GM23338 (cell line): ENCODE results near the gene ZNF148.

Experiments used
- EZH2 ChIP-seq: fragments of 200-600 bp; sonication (generic); IDR thresholded peaks from one replicate; pipeline ENCODE4 v1.8.0; 2017; ENCODE audit warnings: antibody characterized with exemption, mild to moderate bottlenecking, low read depth; ENCODE audit not compliant: unreplicated experiment
- JUNB ChIP-seq: IDR thresholded peaks from one replicate; pipeline ENCODE4 v1.6.1; 2016; ENCODE audit warnings: antibody characterized with exemption; ENCODE audit not compliant: unreplicated experiment
- TF ChIP-seq, protein P1 (sequence below): IDR thresholded peaks from one replicate; pipeline ENCODE4 v1.6.1; 2018; ENCODE audit warnings: antibody characterized with exemption; ENCODE audit not compliant: unreplicated experiment
- TF ChIP-seq, protein P2 (sequence below), 2 experiments: fragments of 200-600 bp in 1 of 2; sonication (generic) in 1 of 2; conservative IDR thresholded peaks; 2 replicates each; pipeline versions ENCODE4 v1.5.1 to v1.6.1; 2016 to 2017; ENCODE audit warnings: antibody characterized with exemption in 2 of 2, low read depth in 2 of 2, mild to moderate bottlenecking in 2 of 2, moderate library complexity in 1 of 2

DNA sequence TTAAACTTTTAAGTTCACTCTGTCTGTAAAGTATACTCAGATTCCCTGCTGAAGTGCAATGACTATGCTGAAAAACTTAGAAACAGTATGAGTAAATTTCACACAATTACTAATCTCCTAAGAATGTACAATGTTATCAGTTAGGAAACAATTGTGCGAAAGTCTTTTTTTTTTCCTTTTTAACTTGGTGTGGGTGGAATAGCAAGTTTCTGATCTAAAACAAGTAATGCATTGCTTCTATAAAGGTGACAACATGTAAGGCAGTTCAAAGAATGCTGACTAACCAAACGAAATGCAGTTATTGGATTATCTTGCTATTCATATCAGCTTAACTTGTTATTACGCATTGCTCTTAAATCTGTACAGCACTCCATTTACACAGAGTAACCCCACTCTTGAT lies 143.2 kb downstream of the ZNF148 start:
- TF ChIP-seq, protein P1, sequence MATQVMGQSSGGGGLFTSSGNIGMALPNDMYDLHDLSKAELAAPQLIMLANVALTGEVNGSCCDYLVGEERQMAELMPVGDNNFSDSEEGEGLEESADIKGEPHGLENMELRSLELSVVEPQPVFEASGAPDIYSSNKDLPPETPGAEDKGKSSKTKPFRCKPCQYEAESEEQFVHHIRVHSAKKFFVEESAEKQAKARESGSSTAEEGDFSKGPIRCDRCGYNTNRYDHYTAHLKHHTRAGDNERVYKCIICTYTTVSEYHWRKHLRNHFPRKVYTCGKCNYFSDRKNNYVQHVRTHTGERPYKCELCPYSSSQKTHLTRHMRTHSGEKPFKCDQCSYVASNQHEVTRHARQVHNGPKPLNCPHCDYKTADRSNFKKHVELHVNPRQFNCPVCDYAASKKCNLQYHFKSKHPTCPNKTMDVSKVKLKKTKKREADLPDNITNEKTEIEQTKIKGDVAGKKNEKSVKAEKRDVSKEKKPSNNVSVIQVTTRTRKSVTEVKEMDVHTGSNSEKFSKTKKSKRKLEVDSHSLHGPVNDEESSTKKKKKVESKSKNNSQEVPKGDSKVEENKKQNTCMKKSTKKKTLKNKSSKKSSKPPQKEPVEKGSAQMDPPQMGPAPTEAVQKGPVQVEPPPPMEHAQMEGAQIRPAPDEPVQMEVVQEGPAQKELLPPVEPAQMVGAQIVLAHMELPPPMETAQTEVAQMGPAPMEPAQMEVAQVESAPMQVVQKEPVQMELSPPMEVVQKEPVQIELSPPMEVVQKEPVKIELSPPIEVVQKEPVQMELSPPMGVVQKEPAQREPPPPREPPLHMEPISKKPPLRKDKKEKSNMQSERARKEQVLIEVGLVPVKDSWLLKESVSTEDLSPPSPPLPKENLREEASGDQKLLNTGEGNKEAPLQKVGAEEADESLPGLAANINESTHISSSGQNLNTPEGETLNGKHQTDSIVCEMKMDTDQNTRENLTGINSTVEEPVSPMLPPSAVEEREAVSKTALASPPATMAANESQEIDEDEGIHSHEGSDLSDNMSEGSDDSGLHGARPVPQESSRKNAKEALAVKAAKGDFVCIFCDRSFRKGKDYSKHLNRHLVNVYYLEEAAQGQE, result no peak
- TF ChIP-seq, protein P2, sequence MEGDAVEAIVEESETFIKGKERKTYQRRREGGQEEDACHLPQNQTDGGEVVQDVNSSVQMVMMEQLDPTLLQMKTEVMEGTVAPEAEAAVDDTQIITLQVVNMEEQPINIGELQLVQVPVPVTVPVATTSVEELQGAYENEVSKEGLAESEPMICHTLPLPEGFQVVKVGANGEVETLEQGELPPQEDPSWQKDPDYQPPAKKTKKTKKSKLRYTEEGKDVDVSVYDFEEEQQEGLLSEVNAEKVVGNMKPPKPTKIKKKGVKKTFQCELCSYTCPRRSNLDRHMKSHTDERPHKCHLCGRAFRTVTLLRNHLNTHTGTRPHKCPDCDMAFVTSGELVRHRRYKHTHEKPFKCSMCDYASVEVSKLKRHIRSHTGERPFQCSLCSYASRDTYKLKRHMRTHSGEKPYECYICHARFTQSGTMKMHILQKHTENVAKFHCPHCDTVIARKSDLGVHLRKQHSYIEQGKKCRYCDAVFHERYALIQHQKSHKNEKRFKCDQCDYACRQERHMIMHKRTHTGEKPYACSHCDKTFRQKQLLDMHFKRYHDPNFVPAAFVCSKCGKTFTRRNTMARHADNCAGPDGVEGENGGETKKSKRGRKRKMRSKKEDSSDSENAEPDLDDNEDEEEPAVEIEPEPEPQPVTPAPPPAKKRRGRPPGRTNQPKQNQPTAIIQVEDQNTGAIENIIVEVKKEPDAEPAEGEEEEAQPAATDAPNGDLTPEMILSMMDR (conservative IDR thresholded peaks at IDR 0.05; ENCODE audit: low read depth in 2 of 2), result no peak
- TF ChIP-seq EZH2 (no peak), JUNB (no peak)
